Central memory CD4-positive, alpha-beta T cell (primary cell): ENCODE results near the gene NLGN1.

Experiments
- DNase-seq: peaks from one replicate; pipeline ENCODE4 v3.0.0; 2022

The NLGN1 gene

DNA sequence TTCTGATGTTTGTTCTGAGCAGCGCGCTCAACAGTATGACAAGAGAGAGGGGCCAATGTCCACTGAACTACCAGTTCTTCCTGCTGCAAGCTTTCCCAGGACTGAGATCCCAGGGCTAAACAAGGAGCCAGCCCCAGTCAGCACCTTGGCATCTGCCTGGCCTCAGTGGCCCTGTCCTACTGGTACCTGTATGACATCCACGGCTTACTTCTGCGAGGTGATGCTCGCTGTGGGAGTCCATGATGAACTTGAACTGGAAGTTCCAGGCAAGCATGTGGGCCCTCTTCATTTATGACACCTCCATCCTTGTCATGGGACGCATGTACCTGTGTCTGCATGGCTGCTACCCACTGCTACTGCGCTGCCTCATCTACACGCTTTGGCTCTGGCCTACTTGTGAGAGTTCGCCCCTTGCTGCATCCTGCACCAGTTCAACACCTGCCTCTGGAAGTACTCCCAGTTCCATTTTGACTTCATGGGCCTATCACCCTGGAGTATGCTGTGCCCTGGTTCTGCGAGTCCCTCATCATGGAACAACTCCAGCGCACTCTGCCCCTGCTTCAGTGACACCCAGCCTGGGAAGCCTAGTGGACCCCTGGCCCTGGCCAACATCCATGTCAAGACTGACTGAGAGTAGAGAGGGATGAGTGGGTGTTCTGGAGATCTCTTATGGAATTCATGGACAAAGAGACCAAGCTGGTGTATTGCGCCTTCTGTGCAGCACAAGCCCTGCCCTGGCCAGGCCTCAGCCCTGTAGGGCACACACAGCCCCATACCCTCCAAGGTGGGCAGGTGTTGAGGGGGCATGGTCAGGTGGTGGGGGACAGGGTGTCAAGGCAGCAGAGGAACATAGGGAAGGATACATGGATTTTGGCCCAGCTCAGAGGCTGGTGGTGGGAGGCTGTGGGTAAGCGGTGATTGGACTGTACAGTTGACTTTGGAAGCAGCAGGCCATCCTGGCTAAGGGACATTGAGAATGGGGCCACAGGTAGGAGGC, 246.8 kb downstream of the NLGN1 start:
- DNase-seq, result no peak

DNA sequence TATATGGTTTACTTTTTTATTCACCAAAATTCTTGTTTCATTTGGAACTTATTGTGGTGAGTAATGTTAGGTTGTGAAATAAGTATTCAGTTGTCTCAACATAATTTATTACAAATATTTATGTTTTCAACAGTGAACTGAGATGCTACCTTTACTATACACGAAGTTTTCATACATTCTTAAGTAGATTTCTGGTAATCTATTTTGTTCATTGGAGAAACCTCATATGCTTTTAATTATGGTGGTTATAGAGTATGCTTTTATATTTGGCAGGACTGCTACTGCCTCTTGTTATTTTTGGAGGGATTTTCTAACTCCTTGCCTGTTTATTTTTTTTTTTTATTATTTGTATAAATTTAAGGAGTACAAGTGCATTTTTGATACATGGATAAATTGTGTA, 253.1 kb downstream of the NLGN1 start:
- DNase-seq, result no peak

DNA sequence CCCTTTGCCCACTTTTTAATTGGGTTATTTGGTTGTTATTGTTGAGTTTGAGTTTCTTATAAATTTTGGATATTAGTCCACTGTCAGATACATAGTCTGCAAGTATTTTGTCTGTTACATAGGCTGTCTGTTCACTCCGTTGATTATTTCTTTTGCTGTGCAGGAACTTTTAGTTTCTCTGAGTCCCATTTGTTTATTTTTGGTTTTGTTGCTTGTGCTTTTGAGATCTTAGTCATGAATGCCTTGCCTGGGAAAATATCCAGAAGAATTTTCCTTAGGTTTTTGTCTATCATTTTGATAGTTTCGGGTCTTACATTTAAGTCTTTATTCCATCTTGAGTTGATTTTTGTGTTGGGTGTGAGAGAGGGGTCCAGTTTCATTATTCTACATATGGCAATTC, 254.5 kb downstream of the NLGN1 start:
- DNase-seq, result no peak

DNA sequence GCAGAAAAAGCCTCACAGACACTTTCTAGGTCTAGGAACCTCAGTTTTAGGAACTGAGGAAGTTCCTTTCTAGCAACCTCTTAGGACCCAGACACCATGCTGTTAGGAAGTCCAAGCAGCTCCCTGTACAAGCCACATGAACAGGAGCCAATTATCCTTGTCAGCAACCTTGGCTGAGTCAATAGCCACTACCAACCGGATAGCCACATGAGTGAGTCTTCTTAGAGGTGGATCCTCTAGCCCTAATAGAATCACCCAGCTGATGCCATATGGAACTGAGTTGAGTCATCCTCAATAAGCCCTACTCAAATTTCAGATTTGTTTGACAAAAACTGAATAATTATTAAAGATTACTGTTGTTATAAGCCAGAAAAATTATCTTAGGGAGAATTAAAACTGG, 256.2 kb downstream of the NLGN1 start:
- DNase-seq, result no peak

DNA sequence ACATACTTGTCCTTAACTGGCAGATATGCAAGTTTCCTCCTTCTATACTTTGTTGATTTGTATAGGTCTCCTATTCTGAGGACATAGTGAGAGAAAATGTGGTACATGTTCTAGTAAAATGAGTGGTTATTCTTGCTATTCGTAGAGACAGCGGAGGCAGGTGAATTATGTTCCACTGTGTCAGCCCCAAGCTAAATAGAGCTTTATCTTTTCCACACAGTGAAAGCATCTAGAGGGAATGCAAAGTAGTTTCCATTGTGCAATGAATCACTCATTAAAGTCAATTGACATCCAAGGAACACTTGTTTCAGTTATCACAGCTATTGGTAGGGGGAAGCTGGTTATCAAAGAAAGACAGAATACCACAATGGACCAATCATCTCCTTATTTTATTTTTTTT, 262.4 kb downstream of the NLGN1 start:
- DNase-seq, result no peak

DNA sequence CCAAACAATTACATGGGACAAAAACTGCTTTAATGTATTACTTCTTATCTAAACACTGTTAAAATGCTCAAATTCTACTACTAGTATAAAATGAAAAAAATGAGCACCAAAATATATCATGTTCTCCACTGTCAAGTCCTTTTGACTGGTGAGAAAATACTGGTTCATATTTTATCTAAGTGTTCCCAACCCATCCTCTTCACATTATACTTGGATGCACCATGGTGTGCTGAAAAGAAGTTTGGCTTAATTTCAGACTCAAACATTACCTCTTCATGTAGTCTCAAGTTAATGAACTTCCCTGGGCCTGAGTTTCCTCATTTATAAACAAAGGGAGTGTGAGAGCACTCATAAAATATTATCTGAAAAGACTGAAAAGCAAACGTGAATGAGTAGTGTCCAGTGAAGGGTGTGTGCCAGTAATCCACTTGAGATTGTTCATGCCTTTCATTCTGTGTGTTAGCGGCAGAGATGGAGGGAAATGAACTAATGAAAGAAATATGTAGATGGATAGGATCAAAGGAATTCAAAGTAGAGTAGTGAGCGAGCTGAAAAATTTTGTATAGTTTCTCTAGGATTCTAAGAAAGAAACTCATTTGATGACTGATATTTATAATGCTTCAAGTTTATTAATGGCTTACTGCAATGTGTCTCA, 263.2 kb downstream of the NLGN1 start:
- DNase-seq, result no peak

DNA sequence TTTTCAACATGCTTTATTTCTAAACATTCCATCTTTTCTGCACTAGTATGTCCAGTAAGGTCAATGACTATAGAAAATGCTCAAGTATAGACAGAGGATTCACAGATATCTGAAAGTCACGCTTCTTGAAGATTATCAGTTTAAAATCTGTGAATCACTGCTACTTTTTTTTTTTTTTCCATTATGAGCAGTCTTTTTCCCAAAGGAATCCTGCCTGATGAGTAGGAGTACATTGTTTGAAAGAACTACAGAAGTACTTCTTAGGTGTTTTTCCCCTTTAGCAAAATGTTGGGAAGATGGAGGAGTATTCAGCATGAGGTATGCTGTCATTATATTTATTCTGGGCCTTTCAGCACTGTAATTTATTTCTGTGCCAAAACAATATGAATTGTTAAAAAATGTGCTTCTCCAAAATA, 266.2 kb downstream of the NLGN1 start:
- no peak for DNase-seq

DNA sequence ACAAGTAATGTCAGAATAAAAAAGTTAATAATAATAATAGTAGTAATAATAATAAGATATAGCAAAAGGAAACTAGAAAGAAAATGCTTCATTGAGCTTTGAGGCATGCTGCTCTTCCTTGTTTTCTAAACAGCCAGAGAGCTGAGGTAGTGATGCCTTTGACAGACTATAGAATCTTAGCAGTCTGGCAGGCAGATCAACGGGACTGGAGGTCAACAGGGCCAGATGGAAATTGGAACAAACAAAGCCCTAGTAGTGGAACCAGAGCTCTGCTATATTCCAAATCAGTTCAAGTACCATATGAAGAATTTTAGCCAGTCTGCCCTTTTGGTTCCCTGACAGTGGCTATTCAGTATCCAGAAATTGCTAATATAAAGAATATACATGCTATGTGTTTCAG, 278.6 kb downstream of the NLGN1 start:
- DNase-seq, result no peak

DNA sequence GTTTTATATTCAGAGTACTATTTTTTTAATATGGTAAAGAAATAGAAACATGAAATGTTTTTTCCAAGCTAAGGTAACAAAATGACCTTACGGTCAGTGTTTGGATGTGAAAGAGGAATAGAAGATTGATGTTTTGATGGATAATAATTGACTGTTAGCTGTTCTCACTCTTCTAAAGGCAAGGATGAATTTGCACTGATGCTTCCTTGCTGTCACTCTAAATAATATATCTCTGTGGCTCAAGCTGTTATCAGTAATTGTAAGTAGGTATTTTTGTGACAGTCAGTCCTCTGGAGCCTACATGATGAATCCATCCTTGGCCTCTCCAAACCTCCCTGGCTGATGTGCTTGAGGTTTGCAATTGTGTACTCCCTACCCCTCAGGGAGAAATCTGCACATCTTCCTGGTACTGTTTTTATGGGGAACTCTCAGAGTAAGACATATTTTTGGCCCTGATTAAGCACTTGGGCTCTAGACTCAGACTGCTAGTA, 283.7 kb downstream of the NLGN1 start:
- DNase-seq, result no peak

DNA sequence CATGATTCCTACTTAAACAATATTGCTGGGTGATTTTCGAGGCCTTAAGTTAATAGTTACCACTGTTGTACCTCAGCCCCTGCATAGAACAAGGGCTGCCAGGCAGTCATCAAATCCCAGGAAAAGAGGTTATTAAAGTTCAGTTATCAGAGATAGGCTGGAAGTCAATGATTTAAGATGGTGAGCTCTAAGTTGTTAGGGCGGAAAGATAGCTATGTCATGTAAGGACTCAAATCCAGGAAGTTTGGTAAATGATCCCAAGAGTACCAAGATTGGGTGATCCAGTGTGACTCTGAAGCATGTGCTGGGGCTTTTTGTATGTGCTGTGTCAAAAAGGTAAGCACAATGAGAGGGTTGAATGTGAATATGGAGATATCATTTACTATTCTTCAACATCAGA, 287.9 kb downstream of the NLGN1 start:
- DNase-seq, result no peak

DNA sequence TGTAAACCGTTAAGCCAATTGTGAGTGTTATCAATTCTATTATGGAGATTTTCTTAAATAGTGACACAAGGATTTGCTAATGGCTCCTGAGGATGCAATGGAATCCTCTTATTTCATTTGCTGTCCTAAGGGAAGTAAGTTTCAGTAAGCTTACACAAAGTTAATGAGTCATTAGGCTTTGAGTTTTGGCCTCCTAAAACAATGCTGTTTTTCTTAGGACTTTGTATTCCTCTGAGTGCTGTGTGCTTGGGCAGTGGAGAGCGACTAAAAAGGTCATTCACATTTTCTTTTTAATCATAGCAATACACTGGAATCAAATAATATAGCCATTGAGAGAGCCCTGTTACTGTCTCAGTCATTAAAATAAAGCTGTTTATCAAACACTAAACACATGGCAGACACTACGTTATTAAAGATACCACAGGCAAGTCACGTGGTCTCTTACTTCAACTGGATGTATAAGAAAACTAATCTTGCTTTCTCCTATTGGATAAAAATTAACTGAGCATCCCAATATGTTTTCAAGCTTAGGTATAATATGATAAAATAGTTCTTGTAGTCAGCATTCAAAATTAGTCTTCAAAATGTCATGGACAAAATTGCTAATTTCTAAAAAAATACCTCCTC, 290.8 kb downstream of the NLGN1 start:
- no peak for DNase-seq

DNA sequence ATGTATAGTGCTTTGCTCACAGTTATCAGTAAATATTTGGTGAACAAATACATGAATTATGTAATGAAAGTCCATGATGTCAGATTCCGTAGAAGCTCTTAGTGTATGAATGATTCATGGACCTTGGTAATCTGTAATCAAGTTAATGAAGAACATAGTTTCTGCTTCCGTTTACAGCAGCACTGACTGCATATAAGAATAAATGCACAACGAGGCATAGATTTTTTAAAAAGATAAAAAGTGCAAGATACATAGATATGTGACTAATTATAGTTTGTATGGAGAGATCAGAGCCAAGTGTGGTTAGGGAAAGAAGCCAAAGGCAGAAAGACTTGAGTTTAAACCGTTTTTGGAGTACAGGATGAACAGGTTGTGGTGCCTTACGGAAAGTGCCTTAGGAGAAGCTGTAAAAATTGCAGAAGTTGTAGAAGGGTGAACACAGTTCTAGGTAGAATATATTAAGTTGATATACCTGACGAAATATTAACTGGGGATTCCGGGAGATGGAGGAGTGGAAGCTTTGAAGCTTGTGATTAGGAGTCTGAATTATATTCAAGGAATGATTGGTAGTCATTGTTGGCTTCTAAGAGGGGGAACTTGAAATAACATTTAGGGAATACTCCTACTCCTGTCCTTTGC, 293.1 kb downstream of the NLGN1 start:
- DNase-seq, result no peak

DNA sequence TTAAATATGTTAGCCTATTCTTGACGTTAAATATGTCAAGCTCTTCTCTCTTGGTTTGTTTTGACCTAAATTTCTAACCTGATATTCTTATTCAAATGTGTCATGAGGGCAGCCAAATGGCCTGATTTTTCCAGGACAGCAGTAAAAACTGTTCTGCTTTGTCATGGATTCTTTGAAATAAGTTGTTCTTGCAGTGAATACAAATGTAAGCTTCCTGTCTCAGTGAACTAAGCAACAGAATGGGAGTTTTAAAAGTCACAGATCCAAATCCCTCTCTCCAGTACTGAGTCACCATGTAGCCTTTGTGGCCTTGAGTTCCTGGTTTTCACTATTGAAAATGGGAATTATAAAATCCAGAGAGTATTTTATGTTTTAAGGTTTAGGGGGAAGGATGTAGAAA, 301.8 kb downstream of the NLGN1 start:
- no peak for DNase-seq

DNA sequence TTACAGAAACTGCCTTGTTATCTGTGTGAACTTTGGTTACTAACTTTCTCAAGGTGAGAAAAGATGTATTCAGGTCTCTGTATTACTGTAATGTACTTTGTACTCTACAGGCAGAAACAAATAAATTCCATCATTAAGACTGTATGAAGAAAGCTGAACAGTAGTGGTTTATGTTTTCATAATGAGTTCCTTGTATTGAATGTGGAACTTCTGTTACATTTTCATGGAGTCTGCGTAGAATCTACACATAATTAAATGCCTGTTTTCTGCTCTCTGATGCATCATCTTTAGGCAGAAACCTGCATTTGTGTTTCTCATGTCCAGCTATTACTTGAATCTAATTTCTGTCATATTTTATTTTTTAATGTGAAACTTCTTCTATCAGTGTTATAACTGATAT, 302.8 kb downstream of the NLGN1 start:
- DNase-seq, result no peak

DNA sequence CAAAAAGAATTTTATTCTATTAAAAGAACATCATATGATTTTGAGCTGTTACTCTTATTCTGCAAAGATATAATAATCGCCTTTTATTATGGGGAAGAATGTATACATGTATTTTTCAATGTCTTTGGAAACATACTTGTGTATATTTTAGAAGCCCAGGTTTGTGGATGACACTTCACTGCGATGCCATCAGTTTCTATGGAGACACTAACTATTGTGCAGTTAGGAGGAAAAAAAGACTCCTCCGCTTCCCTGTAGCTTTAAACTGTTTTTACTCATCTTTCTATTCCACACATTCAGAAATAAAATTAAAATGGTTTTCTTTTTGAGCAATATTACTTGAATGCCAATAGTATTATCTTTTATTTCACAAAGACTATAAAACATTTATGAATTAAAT, 305.0 kb downstream of the NLGN1 start:
- no peak for DNase-seq

DNA sequence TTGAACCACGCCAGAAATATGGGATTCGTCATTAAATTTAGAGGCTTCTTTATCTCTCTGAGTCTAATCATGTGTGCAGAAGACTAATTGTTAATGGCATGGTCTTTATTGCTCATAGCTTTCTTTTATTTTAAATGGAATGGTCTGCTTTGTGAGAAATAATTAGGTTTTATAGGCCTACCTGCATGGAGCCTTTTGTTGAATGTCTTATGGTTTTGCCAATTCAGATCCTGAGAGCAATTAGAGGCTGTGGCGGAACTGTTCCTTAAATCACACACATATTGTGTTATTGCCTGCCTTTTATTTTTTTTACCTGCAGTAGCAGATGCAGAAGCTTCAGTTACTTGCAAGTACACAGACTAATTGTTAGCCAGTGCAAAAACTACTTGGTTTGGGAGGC, 306.2 kb downstream of the NLGN1 start:
- DNase-seq, result no peak

DNA sequence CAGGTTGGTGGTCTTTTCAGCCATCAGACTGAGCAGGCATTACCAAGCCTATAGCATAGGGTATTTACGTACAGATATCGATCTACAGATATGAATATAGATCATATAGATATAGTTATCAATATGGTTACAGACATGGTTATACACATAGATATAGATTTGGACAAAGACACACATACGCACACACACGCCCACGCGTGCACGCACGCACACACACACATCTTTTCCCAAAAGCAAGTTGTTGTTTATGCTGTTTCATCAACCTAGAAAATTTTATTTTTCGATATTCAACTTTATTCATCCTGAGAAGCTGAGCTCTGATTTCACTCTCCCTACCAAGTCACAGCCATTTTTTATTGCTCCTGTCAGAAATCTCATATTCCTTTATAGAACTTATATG, 309.1 kb downstream of the NLGN1 start:
- no peak for DNase-seq

DNA sequence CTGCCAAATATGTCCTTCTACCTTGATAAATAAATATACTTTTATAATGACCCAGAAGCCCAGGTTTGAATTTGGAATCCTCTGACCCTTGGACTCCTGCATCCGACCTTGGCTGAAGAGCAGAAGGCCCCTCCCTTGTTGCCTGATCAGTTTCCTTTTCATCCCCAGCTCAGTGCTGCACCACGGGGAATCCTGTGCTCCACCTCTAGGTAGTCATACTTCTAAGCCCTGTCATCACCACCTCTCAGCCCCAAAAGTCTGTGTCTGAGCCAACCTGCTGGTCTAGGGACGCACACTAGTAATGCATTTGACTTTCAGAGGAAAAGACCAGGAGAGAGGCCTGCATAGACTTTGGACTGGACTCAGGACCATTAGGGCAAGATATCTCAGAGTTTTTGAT, 310.6 kb downstream of the NLGN1 start:
- no peak for DNase-seq

DNA sequence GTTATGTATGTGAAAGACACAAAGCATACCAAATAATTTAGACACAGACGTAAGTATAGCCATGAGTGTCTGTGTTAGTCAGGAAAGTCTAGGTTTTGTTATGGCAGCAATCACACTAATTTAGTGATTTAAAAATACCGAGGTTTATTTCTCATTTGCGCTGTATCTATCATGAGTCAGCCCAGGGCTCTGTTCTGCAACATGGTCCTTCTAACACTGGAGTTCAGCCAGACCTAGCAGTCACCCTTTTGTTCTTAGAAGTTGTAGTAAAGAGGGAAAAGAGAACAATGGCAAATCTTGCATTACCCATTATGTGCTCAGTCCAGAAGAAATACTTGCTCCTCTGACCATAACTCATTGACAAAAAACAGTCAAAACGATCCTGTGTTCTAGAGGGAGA, 311.5 kb downstream of the NLGN1 start:
- DNase-seq, result no peak

DNA sequence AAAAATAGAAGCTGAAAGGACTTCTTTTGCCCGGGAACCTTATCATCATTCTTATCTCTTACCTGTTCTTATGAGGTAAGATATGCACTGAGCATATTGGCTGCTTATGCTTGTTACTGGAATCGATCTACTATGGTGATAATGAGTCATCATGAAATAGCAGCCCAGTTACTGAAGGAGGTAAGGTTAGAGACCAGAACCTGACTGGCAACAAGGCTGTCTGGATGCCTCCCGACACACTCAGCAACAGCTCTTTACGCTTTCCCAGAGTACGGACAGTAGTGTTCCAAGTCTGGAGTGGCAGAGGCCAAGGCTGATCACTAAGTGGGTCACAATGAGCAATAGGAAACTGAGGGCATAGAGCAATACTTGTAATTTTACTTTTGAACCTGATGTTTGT, 314.1 kb downstream of the NLGN1 start:
- no peak for DNase-seq

DNA sequence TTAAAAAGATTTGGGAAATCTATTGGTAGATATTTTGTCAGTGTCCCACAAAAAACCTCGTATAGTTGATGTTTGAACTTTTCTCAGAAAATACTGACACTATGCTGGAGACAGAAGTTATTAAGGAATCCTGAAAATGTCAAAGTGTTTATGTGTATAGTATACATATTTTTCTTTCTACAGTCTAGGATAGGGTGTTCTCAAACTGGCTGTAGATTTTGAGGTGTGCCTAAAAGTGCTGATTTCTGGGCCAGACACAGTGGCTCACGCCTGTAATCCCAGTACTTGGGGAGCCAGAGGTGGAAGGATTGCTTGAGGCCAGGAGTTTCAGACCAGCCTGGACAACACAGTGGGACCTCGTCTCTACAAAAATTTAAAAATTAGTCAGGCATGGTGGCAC, 322.0 kb downstream of the NLGN1 start:
- DNase-seq, result no peak

DNA sequence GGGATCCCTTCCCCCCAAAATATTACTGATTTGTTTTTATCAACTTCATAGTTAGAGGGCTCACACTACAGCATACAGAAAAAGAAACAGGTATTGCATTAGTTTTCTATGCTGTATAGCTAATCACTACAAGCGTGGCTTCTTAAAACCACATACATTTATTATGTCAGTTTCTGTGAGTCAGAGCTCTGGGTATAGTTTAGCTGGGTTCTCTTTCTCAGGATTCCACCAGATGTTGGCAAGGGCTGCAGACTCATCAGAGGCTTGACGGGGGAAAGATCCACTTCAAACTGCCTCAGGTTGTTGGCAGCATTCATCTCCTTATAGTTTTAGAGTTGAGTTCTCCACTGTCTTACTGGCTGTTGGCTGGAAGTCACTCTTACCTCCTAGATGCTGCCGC, 328.0 kb downstream of the NLGN1 start:
- no peak for DNase-seq

DNA sequence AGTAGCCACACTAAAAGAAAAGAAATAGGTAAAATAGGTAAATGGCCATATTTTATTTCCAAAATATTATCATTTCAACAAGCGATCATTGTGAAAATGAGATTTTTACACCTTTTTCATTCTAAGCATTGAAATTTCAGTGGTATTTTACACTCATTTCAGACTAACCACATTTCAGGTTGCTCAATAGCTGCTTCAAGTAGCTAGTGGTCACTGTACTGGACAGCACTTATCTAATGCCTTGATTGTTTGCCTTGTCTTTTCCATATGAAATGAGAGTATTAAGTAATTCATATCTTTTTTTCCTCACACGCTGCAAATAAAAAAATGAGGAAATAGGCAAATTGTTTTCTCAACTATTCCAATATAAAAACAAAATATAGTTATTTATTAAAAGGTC, 332.8 kb downstream of the NLGN1 start:
- DNase-seq, result no peak
